HepG2 (cell line): ENCODE results near the gene MBD4. TPM values are rescaled to one million over a fixed set of nuclear protein-coding genes. Genes with fewer than 3 reads are reported as not detected.
"Not testable (repeated sequence)": the region's sequence is repeated elsewhere in the genome, so short reads cannot be mapped to it uniquely, and the experiment has no call there.

Source experiments
- ATAC-seq: fragments of 200-7000 bp; cut with Tn5 transposase; 3 replicates; pipeline ENCODE4 v1.9.1; 2020; ENCODE audit warnings: mild to moderate bottlenecking, moderate library complexity
- BruUV-seq: library from RNA; stranded (reverse); fragments of 400-500 nt; replicated peaks from 2 replicates; lab custom pipeline; 2021; lab: Mats Ljungman, UMichigan
- CTCF ChIA-PET: fragments of 300-600 bp; formaldehyde crosslinking; extraction: SDS; loops from one replicate; lab custom pipeline; 2021; ENCODE audit warnings: low total read pairs, inconsistent platforms, low intra/inter-chr PET ratio; lab: Yijun Ruan, JAX
- POLR2A ChIA-PET: fragments of 350-600 bp; sonication (Branson Sonifier 250); formaldehyde crosslinking; loops from one replicate; lab custom pipeline; 2020; ENCODE audit warnings: antibody characterized with exemption, inconsistent platforms; lab: Yijun Ruan, JAX
- DNase-seq: peaks from one replicate; pipeline ENCODE4 v3.0.0-alpha.2; 2015; ENCODE audit warnings: low spot score
- FAIRE-seq: peaks from 3 replicates; lab custom pipeline; 2011; peaks lifted over from hg19 to GRCh38; lab: Jason Lieb, UNC
- H2AFZ ChIP-seq: one replicate; pipeline ENCODE4 v1.6.1; 2011; ENCODE audit warnings: low read length, inconsistent platforms
- H3K27ac ChIP-seq: fragments of 300-600 bp; 3 replicates; pipeline ENCODE4 v1.8.0; 2011; ENCODE audit warnings: mixed run types, mild to moderate bottlenecking, mixed read lengths, low read length, inconsistent platforms; ENCODE audit not compliant: insufficient read depth; ENCODE audit errors: extremely low read length
- H3K27me3 ChIP-seq, 2 experiments: fragments of 200-600 bp in 1 of 2; 2 replicates in 1 of 2; 3 replicates in 1 of 2; pipeline versions ENCODE4 v1.6.0 to v1.8.0; 2011; ENCODE audit warnings: low read length in 2 of 2, mild to moderate bottlenecking in 2 of 2, moderate library complexity in 2 of 2, inconsistent platforms in 1 of 2; ENCODE audit not compliant: insufficient read depth in 2 of 2, control insufficient read depth in 1 of 2
- H3K36me3 ChIP-seq, 2 experiments: fragments of 200-600 bp in 1 of 2; replicated peaks in 1 of 2; 2 replicates in 1 of 2; 3 replicates in 1 of 2; pipeline versions ENCODE4 v1.5.1 to v1.8.0; 2011; ENCODE audit warnings: low read length in 2 of 2, inconsistent platforms in 1 of 2; ENCODE audit not compliant: insufficient read depth in 2 of 2, control insufficient read depth in 1 of 2
- H3K4me1 ChIP-seq: 2 replicates; pipeline ENCODE4 v1.5.1; 2012; ENCODE audit warnings: low read length, inconsistent platforms; ENCODE audit not compliant: insufficient read depth
- H3K4me2 ChIP-seq: 2 replicates; pipeline ENCODE4 v1.6.0; 2011; ENCODE audit warnings: low read depth, low read length, inconsistent platforms
- H3K4me3 ChIP-seq, 3 experiments: fragments of 200-600 bp in 1 of 3; sonication (generic), shearing (Covaris generic) in 1 of 3; replicated peaks in 1 of 3; 2 replicates each; pipeline ENCODE4 v1.5.1; 2011 to 2016; ENCODE audit warnings: low read length in 3 of 3, inconsistent platforms in 2 of 3, low read depth in 2 of 3, mild to moderate bottlenecking in 2 of 3, control low read depth in 1 of 3, mixed read lengths in 1 of 3; ENCODE audit not compliant: insufficient read depth in 1 of 3
- H3K79me2 ChIP-seq: one replicate; pipeline ENCODE4 v1.6.1; 2011; ENCODE audit warnings: low read length, inconsistent platforms; ENCODE audit not compliant: insufficient read depth
- H3K9ac ChIP-seq: 2 replicates; pipeline ENCODE4 v1.6.0; 2011; ENCODE audit warnings: mild to moderate bottlenecking, low read depth, low read length, inconsistent platforms; ENCODE audit not compliant: insufficient read depth
- H3K9me3 ChIP-seq: 2 replicates; pipeline ENCODE4 v1.5.1; 2012; ENCODE audit warnings: mild to moderate bottlenecking, low read length
- H4K20me1 ChIP-seq: 2 replicates; pipeline ENCODE4 v1.6.0; 2011; ENCODE audit warnings: inconsistent platforms, mild to moderate bottlenecking, low read length, moderate library complexity; ENCODE audit not compliant: insufficient read depth
- CEBPG ChIP-seq: IDR thresholded peaks from 2 replicates; pipeline ENCODE4 v1.6.1; 2016
- ESRRA ChIP-seq: sonication (generic); formaldehyde crosslinking; IDR thresholded peaks from 2 replicates; pipeline ENCODE4 v1.5.1; 2020; ENCODE audit warnings: mild to moderate bottlenecking, low read depth, missing genetic modification reagents
- FOXO1 ChIP-seq: sonication (generic); formaldehyde crosslinking; IDR thresholded peaks from 2 replicates; pipeline ENCODE4 v1.4.0; 2020; ENCODE audit warnings: missing genetic modification reagents
- HDAC2 ChIP-seq: sonication (generic); formaldehyde crosslinking; IDR thresholded peaks from 2 replicates; pipeline ENCODE4 v1.4.0; 2020; ENCODE audit warnings: missing genetic modification reagents
- HNRNPL ChIP-seq: fragments of 200-400 bp; formaldehyde crosslinking; IDR thresholded peaks from 2 replicates; pipeline ENCODE4 v1.6.1; 2017; ENCODE audit warnings: mild to moderate bottlenecking, low read depth, low read length
- IRF2 ChIP-seq: IDR thresholded peaks from 2 replicates; pipeline ENCODE4 v1.6.1; 2018; ENCODE audit warnings: missing genetic modification reagents, missing compliant biosample characterization
- LCORL ChIP-seq, 2 experiments: fragments of 450-650 bp in 1 of 2; sonication (generic) in 1 of 2; formaldehyde crosslinking in 1 of 2; IDR thresholded peaks; 2 replicates each; pipeline versions ENCODE4 v1.5.0 to v1.6.1; 2017 to 2020; ENCODE audit warnings: antibody characterized with exemption in 1 of 2, missing genetic modification reagents in 1 of 2
- NR2F6 ChIP-seq, 2 experiments: IDR thresholded peaks; 2 replicates each; pipeline ENCODE4 v1.6.1; 2016; ENCODE audit warnings: antibody characterized with exemption in 1 of 2, mild to moderate bottlenecking in 1 of 2
- SAP130 ChIP-seq: IDR thresholded peaks from 2 replicates; pipeline ENCODE4 v1.6.1; 2016; ENCODE audit warnings: low read depth
- SOX13 ChIP-seq, 3 experiments: fragments of 450-650 bp in 1 of 3; sonication (generic) in 1 of 3; formaldehyde crosslinking in 1 of 3; IDR thresholded peaks in 2 of 3; conservative IDR thresholded peaks in 1 of 3; 2 replicates each; pipeline versions ENCODE4 v1.5.0 to v1.6.1; 2016 to 2020; ENCODE audit warnings: antibody characterized with exemption in 1 of 3, mild to moderate bottlenecking in 1 of 3, missing compliant biosample characterization in 1 of 3, missing genetic modification reagents in 1 of 3, moderate library complexity in 1 of 3
- TARDBP ChIP-seq: sonication (generic); formaldehyde crosslinking; IDR thresholded peaks from 2 replicates; pipeline ENCODE4 v1.8.0; 2022; ENCODE audit warnings: mild to moderate bottlenecking, missing genetic modification reagents
- TCF7 ChIP-seq: sonication (generic); IDR thresholded peaks from 2 replicates; pipeline ENCODE4 v1.6.1; 2016; ENCODE audit warnings: antibody characterized with exemption, low read depth
- ZMAT3 ChIP-seq: sonication (generic); formaldehyde crosslinking; conservative IDR thresholded peaks from 2 replicates; pipeline ENCODE4 v1.7.0; 2021; ENCODE audit warnings: missing genetic modification reagents
- WGBS: methylation state at CpG from one replicate; pipeline ENCODE4 v1.1.6; 2017; ENCODE audit warnings: low lambda C conversion rate; 5-methylcytosine and 5-hydroxymethylcytosine counted together
- in situ Hi-C: cut with HindIII; loops from 2 replicates; pipeline ENCODE4 v1.10.0; 2017; ENCODE audit warnings: low pct_unique_long_range_greater_than_20kb; ENCODE audit not compliant: extremely low pct_ligation_motif_present
- intact Hi-C: fragments of 100-400 bp; cut with micrococcal nuclease; formaldehyde crosslinking; loops from one replicate; pipeline ENCODE4 v1.10.0; 2022; ENCODE audit not compliant: unreplicated experiment
- polyA plus RNA-seq, 8 experiments: library from polyadenylated mRNA; depleted of rRNA in 3 of 8; stranded (reverse) in 7 of 8; unstranded in 1 of 8; fragments of >200 nt; fragmentation: Illumina TruSeq in 4 of 8; extraction: Trizol in 4 of 8; gene quantifications; 2 replicates each; pipeline versions ENCODE4 v1.2.1 to v1.2.3, GENCODE V29; 2011 to 2016; ENCODE audit warnings: low read depth in 4 of 8, missing spikeins in 1 of 8, mixed read lengths in 1 of 8; ENCODE audit not compliant: insufficient read depth in 1 of 8
- total RNA-seq, 5 experiments: library from RNA; depleted of rRNA; stranded (reverse); fragments of >200 nt; fragmentation: Illumina TruSeq; extraction: Trizol; gene quantifications; 2 replicates each; pipeline ENCODE4 v1.2.3, GENCODE V29; 2016; ENCODE audit warnings: low read depth in 1 of 5
- TF ChIP-seq, protein P1 (sequence below): sonication (generic); formaldehyde crosslinking; IDR thresholded peaks from 2 replicates; pipeline ENCODE4 v1.9.0; 2022; ENCODE audit warnings: low read depth, missing genetic modification reagents
- TF ChIP-seq, protein P2 (sequence below): IDR thresholded peaks from 2 replicates; pipeline ENCODE4 v1.6.1; 2012; ENCODE audit warnings: inconsistent platforms
- TF ChIP-seq, protein P3 (sequence below): sonication (generic); formaldehyde crosslinking; IDR thresholded peaks from 2 replicates; pipeline ENCODE4 v1.4.0; 2020; ENCODE audit warnings: missing genetic modification reagents

Gene MBD4
- total and polyA plus RNA-seq, 2 of the 13 experiments (the other 11 are each of a cell fraction or from before 2014, with no cell fraction given): 14.9 to 25.3 TPM

DNA sequence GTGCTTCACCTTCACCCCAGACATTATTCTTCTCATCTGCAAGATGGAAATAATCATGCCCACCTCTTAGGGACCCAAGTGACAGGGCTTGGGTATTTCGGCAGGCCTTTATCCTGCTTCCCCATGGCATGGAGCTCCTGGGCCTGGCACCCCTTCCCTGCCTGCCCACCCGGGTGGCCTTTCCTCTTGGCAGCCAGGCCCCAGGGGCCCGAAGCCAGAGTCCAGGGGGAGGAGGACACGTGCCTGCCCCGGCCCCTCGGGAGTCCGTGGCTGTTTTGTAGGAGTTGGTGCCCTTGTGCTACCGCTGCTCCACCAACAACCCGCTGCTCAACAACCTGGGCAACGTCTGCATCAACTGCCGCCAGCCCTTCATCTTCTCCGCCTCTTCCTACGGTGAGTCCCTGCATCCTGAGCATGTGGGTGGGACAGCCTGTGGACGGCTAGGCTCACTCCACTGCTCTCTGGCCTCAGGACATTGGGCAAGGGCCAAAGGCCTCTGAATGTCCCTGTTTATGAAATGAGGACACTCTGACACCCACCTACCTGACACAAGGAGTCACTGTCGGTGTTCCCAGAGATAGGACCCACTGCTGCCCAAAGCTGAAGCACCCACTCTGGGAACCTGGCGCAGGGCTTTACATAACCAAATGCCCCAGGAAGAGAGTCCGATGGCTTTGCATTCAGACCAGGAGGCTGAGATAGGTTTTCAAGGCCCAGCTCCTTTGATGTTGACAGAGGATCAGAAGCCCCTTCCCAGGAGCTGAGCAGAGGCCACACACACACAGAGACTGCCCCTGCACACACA lies 45.8 kb downstream of the MBD4 start:
- in situ Hi-C loops; BruUV-seq; H4K20me1 ChIP-seq; CTCF ChIA-PET; intact Hi-C loops; H2AFZ ChIP-seq; H3K27me3 ChIP-seq; H3K9me3 ChIP-seq; TF ChIP-seq LCORL, SOX13, NR2F6 (IDR thresholded peaks at IDR 0.05): not testable (repeated sequence)
- Histone ChIP-seq H3K27ac (peak overlapping the region; percentile 68), H3K4me3 (peak overlapping the region in 1 of 3 experiments; percentile 50; a peak in 2 of 6 replicates), H3K36me3 (peaks cover 6 to 37% of the 10 kb centered on the region in 2 experiments; a peak in 3 of 5 replicates), H3K79me2 (peaks cover 46% of the 10 kb centered on the region), H3K4me2 (peak overlapping the region; percentile 64), H3K9ac (peak overlapping the region; percentile 48), H3K4me1 (peaks cover 95% of the 10 kb centered on the region)
- DNase-seq (peak; percentile 86), FAIRE-seq (peak; percentile 88), ATAC-seq (peak; percentile 88)
- POLR2A ChIA-PET: interaction anchor here (0.8 kb wide), 1 partner anchor 20 kb away, joined by 3 read pairs; no protein-coding TSS in a partner anchor
- WGBS: 89% methylated on average over 1 of the region's 17 CpGs
- TF ChIP-seq, protein P1, sequence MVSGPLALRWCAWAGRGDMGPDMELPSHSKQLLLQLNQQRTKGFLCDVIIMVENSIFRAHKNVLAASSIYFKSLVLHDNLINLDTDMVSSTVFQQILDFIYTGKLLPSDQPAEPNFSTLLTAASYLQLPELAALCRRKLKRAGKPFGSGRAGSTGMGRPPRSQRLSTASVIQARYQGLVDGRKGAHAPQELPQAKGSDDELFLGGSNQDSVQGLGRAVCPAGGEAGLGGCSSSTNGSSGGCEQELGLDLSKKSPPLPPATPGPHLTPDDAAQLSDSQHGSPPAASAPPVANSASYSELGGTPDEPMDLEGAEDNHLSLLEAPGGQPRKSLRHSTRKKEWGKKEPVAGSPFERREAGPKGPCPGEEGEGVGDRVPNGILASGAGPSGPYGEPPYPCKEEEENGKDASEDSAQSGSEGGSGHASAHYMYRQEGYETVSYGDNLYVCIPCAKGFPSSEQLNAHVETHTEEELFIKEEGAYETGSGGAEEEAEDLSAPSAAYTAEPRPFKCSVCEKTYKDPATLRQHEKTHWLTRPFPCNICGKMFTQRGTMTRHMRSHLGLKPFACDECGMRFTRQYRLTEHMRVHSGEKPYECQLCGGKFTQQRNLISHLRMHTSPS: peak; percentile 64; the same call in 1 of the 2 replicates
- peak; percentile 61; the same call in 1 of the 2 replicates for TF ChIP-seq HNRNPL
- TF ChIP-seq CEBPG: peak; percentile 70
- TF ChIP-seq LCORL (CRISPR knock-in tag; IDR thresholded peaks at IDR 0.05): peak; percentile 58; the same call in 1 of the 2 replicates
- TF ChIP-seq, protein P2, sequence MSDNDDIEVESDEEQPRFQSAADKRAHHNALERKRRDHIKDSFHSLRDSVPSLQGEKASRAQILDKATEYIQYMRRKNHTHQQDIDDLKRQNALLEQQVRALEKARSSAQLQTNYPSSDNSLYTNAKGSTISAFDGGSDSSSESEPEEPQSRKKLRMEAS: peak; percentile 40; the same call in 1 of the 2 replicates
- 0 out of 2 replicates have a peak, but pooled peaks have one; percentile 37 for TF ChIP-seq ZMAT3 (CRISPR knock-in tag)
- TF ChIP-seq, protein P3, sequence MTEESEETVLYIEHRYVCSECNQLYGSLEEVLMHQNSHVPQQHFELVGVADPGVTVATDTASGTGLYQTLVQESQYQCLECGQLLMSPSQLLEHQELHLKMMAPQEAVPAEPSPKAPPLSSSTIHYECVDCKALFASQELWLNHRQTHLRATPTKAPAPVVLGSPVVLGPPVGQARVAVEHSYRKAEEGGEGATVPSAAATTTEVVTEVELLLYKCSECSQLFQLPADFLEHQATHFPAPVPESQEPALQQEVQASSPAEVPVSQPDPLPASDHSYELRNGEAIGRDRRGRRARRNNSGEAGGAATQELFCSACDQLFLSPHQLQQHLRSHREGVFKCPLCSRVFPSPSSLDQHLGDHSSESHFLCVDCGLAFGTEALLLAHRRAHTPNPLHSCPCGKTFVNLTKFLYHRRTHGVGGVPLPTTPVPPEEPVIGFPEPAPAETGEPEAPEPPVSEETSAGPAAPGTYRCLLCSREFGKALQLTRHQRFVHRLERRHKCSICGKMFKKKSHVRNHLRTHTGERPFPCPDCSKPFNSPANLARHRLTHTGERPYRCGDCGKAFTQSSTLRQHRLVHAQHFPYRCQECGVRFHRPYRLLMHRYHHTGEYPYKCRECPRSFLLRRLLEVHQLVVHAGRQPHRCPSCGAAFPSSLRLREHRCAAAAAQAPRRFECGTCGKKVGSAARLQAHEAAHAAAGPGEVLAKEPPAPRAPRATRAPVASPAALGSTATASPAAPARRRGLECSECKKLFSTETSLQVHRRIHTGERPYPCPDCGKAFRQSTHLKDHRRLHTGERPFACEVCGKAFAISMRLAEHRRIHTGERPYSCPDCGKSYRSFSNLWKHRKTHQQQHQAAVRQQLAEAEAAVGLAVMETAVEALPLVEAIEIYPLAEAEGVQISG (CRISPR knock-in tag): peak; percentile 66; the same call in 1 of the 2 replicates
- peak; percentile 54; the same call in 1 of the 2 replicates for TF ChIP-seq FOXO1 (CRISPR knock-in tag)
- peak; percentile 63 for TF ChIP-seq SAP130 (CRISPR knock-in tag)
- TF ChIP-seq TCF7: peak; percentile 24; the same call in 1 of the 2 replicates
- peak; percentile 78; the same call in 1 of the 2 replicates for TF ChIP-seq ESRRA (CRISPR knock-in tag)
- TF ChIP-seq HDAC2: peak; percentile 57; the same call in 1 of the 2 replicates
- peak in 1 of 2 experiments; percentile 31; a peak in 1 of 4 replicates for TF ChIP-seq SOX13 (CRISPR knock-in tag; conservative IDR thresholded peaks at IDR 0.05 in 1 of 2, IDR thresholded peaks at IDR 0.05 in 1 of 2)
- TF ChIP-seq IRF2: 0 out of 2 replicates have a peak, but pooled peaks have one; percentile 17
- TF ChIP-seq NR2F6 (CRISPR knock-in tag; IDR thresholded peaks at IDR 0.05): peak; percentile 62; the same call in 1 of the 2 replicates
- peak; percentile 36; the same call in 1 of the 2 replicates for TF ChIP-seq TARDBP (CRISPR knock-in tag)
